Fibroblast of skin of left quadriceps (primary cell): ENCODE results near the gene SCAF1.

Source experiments
- DNase-seq, 2 experiments: peaks; one replicate each; pipeline ENCODE4 v3.0.0-alpha.2; 2013; ENCODE audit warnings: low read depth in 2 of 2

Gene SCAF1

DNA sequence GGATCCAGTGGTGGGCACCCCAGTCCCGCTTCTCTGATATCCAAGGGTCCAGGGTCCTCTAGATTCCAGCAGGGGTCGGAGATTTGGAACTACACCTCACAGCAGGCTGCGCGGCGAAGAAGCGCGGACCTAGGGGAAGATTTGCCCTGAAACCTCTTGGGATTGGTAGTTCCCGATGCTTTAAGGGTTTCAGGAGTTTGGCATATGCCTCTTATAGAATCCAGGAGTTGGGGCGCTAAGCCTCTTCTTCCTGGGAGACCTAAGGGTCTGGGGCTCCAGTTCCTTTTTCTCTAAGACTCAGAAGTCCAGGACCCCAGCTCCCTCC lies 24.1 kb downstream of the SCAF1 start:
- no peak for DNase-seq

DNA sequence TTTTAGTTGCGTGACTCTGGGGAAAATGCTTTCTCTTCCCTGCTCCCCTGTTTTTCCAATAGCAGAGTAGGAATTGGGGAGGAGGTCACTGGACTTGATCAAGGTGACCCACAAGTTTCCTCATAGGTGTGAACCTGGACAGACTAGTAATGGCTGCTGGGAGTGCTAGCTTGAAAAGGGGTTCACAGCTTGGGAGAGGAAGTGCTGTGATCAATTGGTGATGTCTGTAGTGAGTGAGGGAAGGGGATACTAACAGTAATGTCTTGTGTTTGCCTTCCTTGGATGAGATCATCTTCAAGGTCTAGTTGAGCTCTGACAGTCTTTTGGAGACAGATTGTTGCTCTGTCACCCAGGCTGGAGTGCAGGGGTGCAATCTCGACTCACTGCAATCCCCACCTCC lies 25.5 kb downstream of the SCAF1 start:
- no peak for DNase-seq

DNA sequence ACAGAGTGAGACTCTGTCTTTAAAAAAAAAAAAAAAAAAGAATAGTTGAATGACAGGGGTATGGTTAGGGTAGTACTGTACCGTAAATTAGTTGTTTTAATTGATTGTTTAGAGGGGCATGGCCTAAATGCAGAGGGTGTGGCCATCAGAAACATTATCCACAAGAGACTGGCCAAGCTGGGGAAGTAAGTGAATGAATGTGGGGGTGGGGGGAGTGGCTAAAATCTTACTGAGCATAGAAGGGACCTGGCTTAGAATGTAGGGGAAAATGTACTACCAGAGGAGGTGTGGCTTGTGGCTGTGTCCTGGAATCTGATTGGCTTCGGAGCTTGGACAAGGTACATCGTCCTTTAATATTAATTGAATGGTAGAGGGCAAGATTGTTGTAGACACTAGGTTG lies 27.5 kb downstream of the SCAF1 start:
- no peak for DNase-seq

DNA sequence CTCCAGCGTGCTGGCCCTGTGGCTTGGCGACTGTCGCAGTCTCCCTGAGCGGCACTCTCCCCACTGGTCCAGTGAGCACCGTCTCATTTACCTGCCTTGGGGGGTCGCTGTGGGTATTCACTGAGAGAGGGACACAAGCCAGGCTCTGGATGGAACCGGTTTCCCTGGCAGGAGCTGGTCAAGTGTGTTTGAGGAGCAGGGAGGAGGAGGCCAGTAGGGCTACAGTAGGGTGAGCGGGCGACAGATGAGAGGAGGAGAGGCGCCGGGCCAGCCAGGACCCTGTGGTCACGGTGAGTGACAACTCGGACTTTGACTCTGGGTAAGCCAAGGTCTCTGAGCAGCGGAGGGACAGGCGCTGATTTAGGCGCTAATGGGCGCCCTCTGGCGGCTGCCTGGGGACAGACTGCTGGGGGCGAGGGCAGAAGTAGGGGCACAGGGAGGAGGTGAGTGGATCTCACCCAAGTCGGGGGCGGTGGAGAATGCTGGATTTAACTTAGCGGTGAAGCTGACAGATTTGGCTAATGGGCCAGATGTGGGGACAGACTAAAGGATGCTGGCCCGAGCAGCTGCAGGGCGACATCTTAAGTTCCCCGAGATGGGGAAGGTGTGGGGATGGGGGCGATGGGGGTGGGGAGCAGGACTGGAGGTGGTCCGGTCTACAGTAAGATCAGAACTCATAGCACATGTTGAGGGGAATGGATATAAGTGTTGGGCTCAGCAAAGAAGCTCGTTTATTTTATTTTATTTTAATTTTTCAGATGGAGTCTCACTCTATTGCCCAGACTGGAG lies 30.3 kb downstream of the SCAF1 start:
- no peak for DNase-seq

DNA sequence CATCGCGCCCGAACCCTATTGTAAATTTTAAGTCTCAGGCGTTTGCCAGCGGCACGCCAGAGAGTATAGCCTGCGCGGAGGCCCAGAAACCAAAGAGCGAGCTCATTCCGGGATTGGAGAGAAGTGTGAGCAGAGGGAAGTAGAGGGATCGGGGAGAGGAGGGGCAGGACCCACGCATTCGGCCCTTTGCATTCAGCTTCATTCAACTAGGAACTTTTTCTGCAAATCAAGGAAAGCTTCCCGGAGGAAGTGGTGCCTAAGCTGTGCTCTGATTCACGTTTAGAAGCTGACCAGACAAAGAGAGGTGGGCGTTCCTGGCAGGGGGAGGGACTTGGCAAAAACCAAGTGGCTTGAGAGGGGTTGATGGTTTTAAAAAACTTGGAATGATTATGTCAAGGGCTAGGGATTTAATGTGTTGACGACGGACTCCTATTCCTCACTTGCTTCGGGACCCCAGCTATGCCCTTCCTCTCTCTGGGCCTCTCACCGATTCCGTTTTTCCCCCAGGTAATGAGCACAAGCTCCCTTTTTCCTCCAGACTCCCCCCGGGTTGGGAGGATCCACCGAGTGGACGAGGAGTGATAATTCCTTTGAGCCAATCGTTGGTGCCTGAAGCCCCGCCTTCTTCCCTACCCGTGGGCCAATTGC lies 34.3 kb downstream of the SCAF1 start:
- no peak for DNase-seq

DNA sequence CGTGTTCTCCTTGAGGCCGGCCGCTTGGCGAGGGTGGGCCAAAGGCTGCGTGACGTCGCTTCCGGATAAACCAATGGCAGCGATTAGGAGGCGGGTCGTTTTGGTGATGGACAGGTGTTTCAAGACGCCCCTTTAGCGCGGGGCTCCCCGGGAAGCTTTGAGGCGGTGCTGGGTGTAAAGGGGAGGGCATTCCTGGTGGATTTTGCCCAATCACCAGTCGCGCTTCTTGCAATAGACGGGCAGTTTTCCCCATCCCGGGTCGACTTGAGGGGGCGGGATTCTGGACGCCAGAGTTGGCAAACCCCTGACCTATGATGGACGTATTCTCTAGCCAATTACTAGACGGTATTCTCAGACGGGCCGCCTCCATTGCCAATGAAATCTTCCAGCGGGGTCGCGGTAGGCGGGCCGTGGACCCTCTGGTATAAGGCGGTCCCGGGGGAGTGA lies 34.8 kb downstream of the SCAF1 start:
- peak; percentile 100 for DNase-seq

- DNase-seq: no peak
Measured at GRCh38 chr19:49677231-49677900, 35.4 kb downstream of the SCAF1 start, which contains the start of gene PRMT1. PRMT1 (plus strand) TSS chr19:49677271; CDS start chr19:49677281, 10 bp downstream.

- no peak for DNase-seq
Measured at GRCh38 chr19:49677901-49678674, 36.1 kb downstream of the SCAF1 start.

GRCh38 chr19:49678985-49679770 lies 37.2 kb downstream of the SCAF1 start:
- no peak for DNase-seq

- DNase-seq: no peak
Measured at GRCh38 chr19:49679771-49680413, 37.9 kb downstream of the SCAF1 start.

GRCh38 chr19:49680421-49681351 lies 38.7 kb downstream of the SCAF1 start:
- peak in 1 of 2 experiments; percentile 61 for DNase-seq

DNA sequence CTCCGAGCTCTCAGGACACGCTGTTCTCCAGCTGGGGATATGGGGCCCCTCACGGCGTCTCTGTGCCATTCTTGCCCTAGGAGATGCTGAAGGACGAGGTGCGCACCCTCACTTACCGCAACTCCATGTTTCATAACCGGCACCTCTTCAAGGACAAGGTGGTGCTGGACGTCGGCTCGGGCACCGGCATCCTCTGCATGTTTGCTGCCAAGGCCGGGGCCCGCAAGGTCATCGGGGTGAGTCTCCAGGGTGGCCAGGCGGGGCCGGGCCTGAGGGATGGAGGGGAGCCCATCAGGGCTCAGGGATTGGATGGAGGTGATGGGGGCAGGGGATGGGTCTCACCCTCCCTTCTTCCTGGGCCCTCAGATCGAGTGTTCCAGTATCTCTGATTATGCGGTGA lies 39.8 kb downstream of the SCAF1 start:
- no peak for DNase-seq

DNA sequence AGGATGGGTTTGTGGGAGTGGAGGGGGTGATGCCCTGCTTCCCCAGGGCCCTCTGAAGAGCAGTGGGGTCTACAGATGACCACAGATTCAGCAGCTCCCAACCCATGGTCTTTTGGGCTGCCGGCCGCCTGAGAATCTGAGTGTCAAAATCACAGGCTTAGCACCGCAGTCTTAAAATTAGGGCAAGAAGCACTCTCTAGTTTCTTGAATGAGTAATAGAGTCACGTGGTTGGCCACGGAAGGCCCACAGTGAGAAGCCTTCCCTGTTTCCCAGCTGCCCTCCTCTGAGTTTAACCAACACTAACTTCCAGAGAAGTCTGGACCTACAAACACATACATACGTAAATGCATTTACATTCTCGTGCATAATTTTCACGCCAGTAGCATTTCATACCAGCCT lies 40.3 kb downstream of the SCAF1 start:
- no peak for DNase-seq

DNA sequence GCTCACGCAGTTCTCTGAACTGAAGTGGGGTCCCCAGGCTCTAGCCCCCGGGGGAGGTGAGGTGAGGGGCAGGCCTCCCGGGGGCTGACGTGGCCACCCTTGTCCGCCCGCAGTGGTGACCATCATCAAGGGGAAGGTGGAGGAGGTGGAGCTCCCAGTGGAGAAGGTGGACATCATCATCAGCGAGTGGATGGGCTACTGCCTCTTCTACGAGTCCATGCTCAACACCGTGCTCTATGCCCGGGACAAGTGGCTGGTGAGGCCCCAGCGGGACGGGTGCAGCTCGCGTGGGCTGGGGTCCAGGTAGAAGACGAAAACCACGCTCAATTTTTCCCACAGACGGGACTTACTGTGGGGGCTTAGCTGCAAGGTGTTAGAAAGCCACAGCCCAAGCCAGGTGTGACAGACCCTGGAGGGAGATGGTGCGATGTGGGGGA lies 41.8 kb downstream of the SCAF1 start:
- DNase-seq: no peak

DNA sequence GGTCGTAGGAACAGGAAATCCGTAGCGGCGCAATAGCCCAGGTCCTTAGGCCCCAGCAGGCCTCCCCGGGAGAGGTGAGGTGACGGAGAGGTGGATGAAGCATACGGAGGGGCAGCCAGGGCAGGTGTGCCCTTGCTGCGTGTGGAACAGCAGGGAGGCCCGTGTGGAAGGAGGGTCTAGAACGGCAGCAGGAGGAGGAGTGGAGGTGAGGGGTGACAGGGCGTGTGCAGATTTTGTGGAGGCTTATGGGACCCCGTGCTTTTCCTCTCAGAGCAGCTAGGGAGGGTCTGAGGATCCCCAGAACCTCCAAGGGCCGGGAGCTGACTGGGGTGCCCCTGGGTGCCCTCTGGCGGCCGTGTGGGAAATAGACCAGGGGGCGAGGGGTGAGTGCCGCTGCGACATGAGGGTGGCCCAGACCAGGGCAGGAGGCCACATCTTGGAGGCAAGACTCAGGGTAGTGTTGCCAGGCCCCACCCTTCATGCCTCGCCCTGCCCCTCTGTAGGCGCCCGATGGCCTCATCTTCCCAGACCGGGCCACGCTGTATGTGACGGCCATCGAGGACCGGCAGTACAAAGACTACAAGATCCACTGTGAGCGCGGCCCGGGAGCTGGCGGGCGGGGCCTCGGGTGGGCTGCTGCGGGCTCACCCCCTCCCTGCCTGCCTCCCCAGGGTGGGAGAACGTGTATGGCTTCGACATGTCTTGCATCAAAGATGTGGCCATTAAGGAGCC lies 42.4 kb downstream of the SCAF1 start:
- DNase-seq: no peak

DNA sequence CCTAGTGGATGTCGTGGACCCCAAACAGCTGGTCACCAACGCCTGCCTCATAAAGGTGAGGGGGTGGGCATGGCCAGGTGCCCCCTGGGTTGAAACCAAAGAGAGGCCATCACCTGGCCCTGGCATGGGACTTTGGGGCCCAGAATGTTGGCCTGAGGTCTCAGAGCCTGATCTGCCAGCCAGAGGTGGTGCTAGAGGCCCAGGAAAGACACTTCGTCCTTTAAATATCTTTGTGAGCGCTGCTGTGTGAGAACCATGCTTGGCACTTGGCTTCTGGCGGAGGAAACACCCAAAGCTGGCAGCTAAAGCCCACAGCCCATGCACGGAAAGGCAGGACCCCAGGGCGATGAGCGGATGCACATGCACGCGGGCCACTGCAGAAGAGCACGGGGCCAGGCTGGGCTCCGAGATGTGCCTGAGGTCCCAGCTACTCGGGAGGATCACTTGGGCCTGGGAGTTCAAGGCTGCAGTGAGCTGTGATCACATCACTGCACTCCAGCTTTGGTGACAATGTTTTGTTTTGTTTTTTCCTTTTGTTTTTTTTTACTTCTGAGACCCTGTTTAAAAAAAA lies 43.1 kb downstream of the SCAF1 start:
- DNase-seq: no peak

GRCh38 chr19:49685845-49686332 lies 43.9 kb downstream of the SCAF1 start:
- DNase-seq: no peak

DNA sequence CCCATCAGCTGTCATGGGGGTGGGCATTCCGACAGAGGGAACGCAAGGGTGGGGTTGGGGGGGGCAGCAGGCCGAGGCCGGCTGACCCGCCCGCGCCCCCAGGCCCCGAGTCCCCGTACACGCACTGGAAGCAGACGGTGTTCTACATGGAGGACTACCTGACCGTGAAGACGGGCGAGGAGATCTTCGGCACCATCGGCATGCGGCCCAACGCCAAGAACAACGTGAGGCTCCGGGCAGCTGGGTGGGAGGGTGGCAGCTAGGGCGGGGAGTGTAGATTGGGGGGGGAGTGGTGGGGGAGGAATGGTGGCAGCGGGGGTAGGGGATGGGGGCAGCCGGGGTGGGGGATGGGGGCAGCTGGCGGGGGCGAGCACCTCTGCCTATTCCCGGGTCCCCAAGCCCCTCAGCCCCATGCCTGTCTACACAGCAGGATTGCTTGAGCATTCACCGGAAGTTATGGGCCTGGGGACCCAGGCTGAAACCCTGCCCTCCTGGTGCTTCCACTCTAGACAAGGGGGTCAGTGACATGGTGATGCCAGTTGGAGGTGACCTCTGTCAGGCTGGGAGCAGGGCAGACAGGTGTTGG lies 44.6 kb downstream of the SCAF1 start:
- DNase-seq: no peak
